Natural killer cell (primary cell): ENCODE results near the gene APCDD1L. TPM values are rescaled to one million over a fixed set of nuclear protein-coding genes. Genes with fewer than 3 reads are reported as not detected.

Source experiments
- ATAC-seq, 3 donors: fragments of 150-1000 bp in 2 of 3; fragments of 200-7000 bp in 1 of 3; cut with Tn5 transposase; 1 replicate in 1 of 3; 2 replicates in 2 of 3; pipeline ENCODE4 v1.10.0; 2021; ENCODE audit warnings: mild to moderate bottlenecking in 2 of 3, moderate library complexity in 2 of 3
- DNase-seq, 2 donors: peaks; one replicate each; pipeline versions ENCODE4 v3.0.0 to v3.0.0-alpha.2; 2013 to 2021; ENCODE audit warnings: mixed read lengths in 1 of 2
- H3K27ac ChIP-seq: one replicate; pipeline ENCODE4 v1.5.1; 2013; ENCODE audit warnings: mild to moderate bottlenecking, low read length
- H3K27me3 ChIP-seq: one replicate; pipeline ENCODE4 v1.6.1; 2013; ENCODE audit warnings: low read length; ENCODE audit not compliant: control insufficient read depth, insufficient read depth
- H3K36me3 ChIP-seq: one replicate; pipeline ENCODE4 v1.6.1; 2013; ENCODE audit warnings: low read length; ENCODE audit not compliant: control insufficient read depth, insufficient read depth
- H3K4me1 ChIP-seq: one replicate; pipeline ENCODE4 v1.6.1; 2013; ENCODE audit warnings: low read length; ENCODE audit not compliant: control insufficient read depth, insufficient read depth
- H3K4me3 ChIP-seq: one replicate; pipeline ENCODE4 v1.5.1; 2013; ENCODE audit warnings: low read length
- H3K9me3 ChIP-seq: one replicate; pipeline ENCODE4 v1.6.1; 2013; ENCODE audit warnings: low read length; ENCODE audit not compliant: control insufficient read depth, insufficient read depth
- H3K27ac Mint-ChIP-seq, 2 donors: one replicate each; pipeline ENCODE4 v1.8.0; 2022; ENCODE audit warnings: mild to moderate bottlenecking in 2 of 2, mixed read lengths in 2 of 2, moderate library complexity in 1 of 2
- H3K27me3 Mint-ChIP-seq, 2 donors: one replicate each; pipeline ENCODE4 v1.8.0; 2022; ENCODE audit warnings: low read depth in 2 of 2, mixed read lengths in 2 of 2
- H3K36me3 Mint-ChIP-seq: one replicate; pipeline ENCODE4 v1.8.0; 2022; ENCODE audit warnings: mixed read lengths
- H3K4me1 Mint-ChIP-seq, 2 donors: one replicate each; pipeline ENCODE4 v1.8.0; 2022; ENCODE audit warnings: mixed read lengths in 2 of 2
- H3K4me3 Mint-ChIP-seq: one replicate; pipeline ENCODE4 v1.8.0; 2022; ENCODE audit warnings: mild to moderate bottlenecking, moderate library complexity, mixed read lengths
- H3K9me3 Mint-ChIP-seq, 2 donors: one replicate each; pipeline ENCODE4 v1.8.0; 2022; ENCODE audit warnings: mixed read lengths in 2 of 2
- CTCF ChIP-seq: fragments of 200-600 bp; IDR thresholded peaks from one replicate; pipeline ENCODE4 v1.8.0; 2022; ENCODE audit warnings: antibody characterized with exemption
- WGBS: methylation state at CpG from one replicate; pipeline ENCODE4 v1.1.7; 2013; ENCODE audit warnings: missing lambda C conversion rate; ENCODE audit not compliant: insufficient coverage; 5-methylcytosine and 5-hydroxymethylcytosine counted together
- intact Hi-C: fragments of 100-400 bp; cut with micrococcal nuclease; formaldehyde crosslinking; loops from one replicate; pipeline ENCODE4 v1.14.2; 2022
- total RNA-seq, 4 donors: library from RNA; stranded (reverse); fragments of 120-200 nt in 1 of 4; gene quantifications; one replicate each; pipeline versions ENCODE4 v1.2.3 to v1.2.4, GENCODE V29; 2013 to 2022

APCDD1L gene
- total RNA-seq, 3 donors from 2014 or later (not counting 1 experiment from before 2014, with no cell fraction given), result not detected

DNA sequence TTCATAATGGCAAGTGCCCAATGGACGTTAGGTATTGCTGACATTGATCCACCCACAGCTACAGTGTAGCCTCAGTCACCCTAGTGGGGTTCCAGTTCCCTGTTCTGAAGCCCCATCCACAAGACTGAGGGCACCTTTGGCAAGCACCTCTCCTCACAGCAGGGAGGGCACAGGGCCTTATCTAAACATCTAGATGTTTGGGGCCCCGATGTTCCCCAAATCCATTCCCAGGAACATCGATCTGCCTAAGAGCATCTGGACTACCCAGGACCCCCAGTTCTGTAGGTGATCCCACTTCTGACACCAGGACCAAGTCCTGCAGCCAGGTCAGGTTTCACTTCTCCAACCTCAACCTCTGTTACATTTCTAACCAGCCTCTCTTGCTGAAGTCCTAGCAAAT lies 10.6 kb downstream of the APCDD1L start:
- H3K4me3 ChIP-seq, result no peak overlapping the region
- peaks cover 24% of the 10 kb centered on the region for H3K9me3 ChIP-seq
- DNase-seq (no peak), ATAC-seq (no peak)
- H3K36me3 ChIP-seq, result no peaks in the 10 kb centered on the region
- no peaks in the 10 kb centered on the region for H3K36me3 Mint-ChIP-seq
- intact Hi-C loops, result no loop called here
- no peak for TF ChIP-seq CTCF
- 80% methylated on average over 3 of the region's 3 CpGs for WGBS
- H3K9me3 Mint-ChIP-seq, result peaks cover 0 to 2% of the 10 kb centered on the region in 2 donors
- H3K4me1 Mint-ChIP-seq, result no peaks in the 10 kb centered on the region
- no peaks in the 10 kb centered on the region for H3K27me3 Mint-ChIP-seq
- no peak overlapping the region for H3K27ac ChIP-seq
- no peaks in the 10 kb centered on the region for H3K27me3 ChIP-seq
- H3K4me3 Mint-ChIP-seq, result no peak overlapping the region
- no peaks in the 10 kb centered on the region for H3K4me1 ChIP-seq
- H3K27ac Mint-ChIP-seq, result no peak overlapping the region

GRCh38 chr20:58503668-58504067 lies 11.5 kb downstream of the APCDD1L start:
- H3K9me3 ChIP-seq, result peaks cover 24% of the 10 kb centered on the region
- DNase-seq, result no peak
- H3K36me3 ChIP-seq, result no peaks in the 10 kb centered on the region
- Mint-ChIP-seq H3K4me3 (no peak overlapping the region), H3K4me1 (no peaks in the 10 kb centered on the region), H3K9me3 (peaks cover 0 to 2% of the 10 kb centered on the region in 2 donors), H3K36me3 (no peaks in the 10 kb centered on the region), H3K27me3 (no peaks in the 10 kb centered on the region), H3K27ac (no peak overlapping the region)
- H3K4me1 ChIP-seq, result no peaks in the 10 kb centered on the region
- no peak for ATAC-seq
- H3K27ac ChIP-seq, result no peak overlapping the region
- no peak overlapping the region for H3K4me3 ChIP-seq
- intact Hi-C loops, result no loop called here
- H3K27me3 ChIP-seq, result no peaks in the 10 kb centered on the region
- no peak for TF ChIP-seq CTCF
- 89% methylated on average over 1 of the region's 1 CpG for WGBS

- Mint-ChIP-seq H3K4me3 (no peak overlapping the region), H3K4me1 (no peaks in the 10 kb centered on the region), H3K27me3 (no peaks in the 10 kb centered on the region), H3K27ac (no peak overlapping the region), H3K36me3 (no peaks in the 10 kb centered on the region), H3K9me3 (no peaks in the 10 kb centered on the region)
- H3K27me3 ChIP-seq, result no peaks in the 10 kb centered on the region
- H3K27ac ChIP-seq, result no peak overlapping the region
- WGBS, result 95% methylated on average over 7 of the region's 7 CpGs
- no peak overlapping the region for H3K4me3 ChIP-seq
- H3K4me1 ChIP-seq, result no peaks in the 10 kb centered on the region
- H3K36me3 ChIP-seq, result no peaks in the 10 kb centered on the region
- no peak for DNase-seq
- no peak for TF ChIP-seq CTCF
- peaks cover 13% of the 10 kb centered on the region for H3K9me3 ChIP-seq
- ATAC-seq, result no peak
- intact Hi-C loops, result no loop called here
These were observed 14.9 kb downstream of the APCDD1L start for GRCh38 chr20:58500256-58500655.

GRCh38 chr20:58498470-58499068 lies 16.6 kb downstream of the APCDD1L start:
- Mint-ChIP-seq H3K27me3 (no peaks in the 10 kb centered on the region), H3K9me3 (no peaks in the 10 kb centered on the region), H3K4me1 (no peaks in the 10 kb centered on the region), H3K4me3 (no peak overlapping the region), H3K36me3 (no peaks in the 10 kb centered on the region), H3K27ac (no peak overlapping the region)
- 68% methylated on average over 9 of the region's 9 CpGs for WGBS
- intact Hi-C loops, result no loop called here
- H3K4me3 ChIP-seq, result no peak overlapping the region
- no peak for TF ChIP-seq CTCF
- no peaks in the 10 kb centered on the region for H3K4me1 ChIP-seq
- no peak for DNase-seq
- H3K27ac ChIP-seq, result no peak overlapping the region
- H3K36me3 ChIP-seq, result no peaks in the 10 kb centered on the region
- ATAC-seq, result no peak
- H3K27me3 ChIP-seq, result no peaks in the 10 kb centered on the region
- no peaks in the 10 kb centered on the region for H3K9me3 ChIP-seq
